Posterior cingulate gyrus (tissue), 11 donors: ENCODE results near the gene SPN.
"Not testable (repeated sequence)": the region's sequence is repeated elsewhere in the genome, so short reads cannot be mapped to it uniquely, and the experiment has no call there.

Source experiments
- DNase-seq, 10 donors: peaks; one replicate each; pipeline versions ENCODE4 v3.0.0 to v3.0.0-alpha.2; 2020 to 2021; ENCODE audit warnings: mixed read lengths in 3 of 10
- intact Hi-C: fragments of 100-400 bp; cut with DNase I; formaldehyde crosslinking; loops from one replicate; pipeline ENCODE4 v1.15.1; 2023

Gene SPN

DNA sequence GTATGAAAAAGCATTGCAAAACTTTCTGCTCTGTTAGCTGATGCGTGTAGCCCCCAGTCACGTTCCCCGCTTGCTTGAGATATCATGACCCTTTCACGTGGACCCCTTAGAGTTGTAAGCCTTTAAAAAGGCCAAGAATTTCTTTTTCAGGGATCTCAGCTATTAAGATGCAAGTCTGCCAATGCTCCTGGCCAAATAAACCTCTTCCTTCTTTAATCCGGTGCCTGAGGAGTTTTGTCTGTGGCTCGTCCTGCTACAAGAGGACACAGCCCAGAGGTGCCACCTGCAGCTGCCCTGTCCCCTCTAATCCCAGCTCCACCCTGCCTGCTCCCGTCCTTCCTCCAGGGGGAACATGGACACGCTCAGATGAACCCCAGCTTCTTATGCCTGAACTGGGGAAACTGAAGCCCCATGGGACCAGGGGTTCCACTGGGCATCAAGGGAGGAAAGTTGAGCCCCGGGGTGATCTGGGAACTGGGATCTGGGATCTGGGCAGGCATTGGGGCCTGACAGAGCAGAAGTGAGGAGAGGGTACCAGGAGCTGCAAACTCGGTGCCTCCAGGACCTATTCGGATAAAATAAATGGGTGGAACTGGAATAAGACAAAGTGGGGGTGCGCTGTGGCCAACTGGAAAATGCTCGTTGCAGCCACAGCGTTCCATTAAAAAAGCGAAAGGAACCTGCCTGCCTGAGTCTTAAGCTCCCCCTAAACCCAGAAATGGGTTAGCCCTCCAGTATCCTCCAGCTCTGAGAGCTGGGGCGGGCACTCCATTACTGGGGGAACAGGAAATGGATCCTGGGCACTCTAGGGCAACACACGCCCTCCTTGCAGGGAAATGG lies 35.7 kb downstream of the SPN start:
- DNase-seq: peak in 2 of 10 donors; percentile 29 to 67
- intact Hi-C loops: no loop called here

- peak in 2 of 10 donors; percentile 27 to 43 for DNase-seq
- intact Hi-C loops: no loop called here
These were observed 36.5 kb downstream of the SPN start for GRCh38 chr16:29699324-29700219.

DNA sequence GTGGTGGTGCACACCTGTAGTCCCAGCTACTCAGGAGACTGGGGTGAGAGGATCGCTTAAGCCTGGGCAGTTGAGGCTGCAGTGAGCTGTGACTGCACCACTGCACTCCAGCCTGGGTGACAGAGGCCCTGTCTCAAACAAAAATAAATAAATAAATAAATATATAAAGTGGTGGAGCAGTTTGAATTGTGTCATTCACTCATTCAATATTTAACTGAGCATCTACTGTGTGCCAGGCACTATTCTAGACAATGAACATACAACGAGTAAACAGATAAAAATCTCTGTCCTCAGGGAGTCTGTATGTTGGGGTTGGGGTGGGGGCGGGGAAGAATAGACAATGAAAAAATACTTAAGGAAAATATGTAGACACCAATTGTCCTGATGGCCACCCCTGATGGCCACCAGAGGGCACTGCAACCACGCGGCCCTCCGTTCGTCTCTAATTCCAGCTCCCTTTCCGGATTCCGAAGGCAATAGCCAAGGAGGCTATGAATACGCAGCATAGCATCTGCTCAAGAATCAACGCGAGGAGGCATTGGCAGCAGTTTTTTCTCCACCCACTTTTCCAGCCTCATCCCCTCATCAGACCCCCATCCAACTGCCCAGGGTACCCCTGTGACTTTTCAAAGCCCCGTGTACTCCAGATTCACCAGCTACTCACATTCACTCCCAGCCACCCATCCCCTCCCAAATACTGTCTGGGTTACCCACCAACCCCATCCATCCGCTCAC lies 37.4 kb downstream of the SPN start:
- peak; percentile 47 to 95 (median 66) for DNase-seq
- intact Hi-C loops: no loop called here

DNA sequence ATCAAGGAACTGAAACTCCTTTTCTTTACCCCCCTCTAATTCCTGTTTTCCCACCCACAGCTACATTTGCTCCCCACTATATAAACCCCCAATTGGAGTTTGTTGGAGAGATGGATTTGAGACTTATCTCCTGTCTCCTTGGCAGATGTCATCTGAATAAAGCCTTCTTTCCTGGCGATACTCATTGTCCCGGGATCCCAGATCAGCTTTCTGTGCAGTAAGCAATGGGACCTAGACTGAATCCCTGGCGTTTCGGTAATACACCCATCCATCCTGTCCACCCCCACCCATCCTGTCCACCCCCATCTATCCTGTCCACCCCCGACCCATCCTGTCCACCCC lies 38.1 kb downstream of the SPN start:
- DNase-seq: no peak
- intact Hi-C loops: no loop called here

DNA sequence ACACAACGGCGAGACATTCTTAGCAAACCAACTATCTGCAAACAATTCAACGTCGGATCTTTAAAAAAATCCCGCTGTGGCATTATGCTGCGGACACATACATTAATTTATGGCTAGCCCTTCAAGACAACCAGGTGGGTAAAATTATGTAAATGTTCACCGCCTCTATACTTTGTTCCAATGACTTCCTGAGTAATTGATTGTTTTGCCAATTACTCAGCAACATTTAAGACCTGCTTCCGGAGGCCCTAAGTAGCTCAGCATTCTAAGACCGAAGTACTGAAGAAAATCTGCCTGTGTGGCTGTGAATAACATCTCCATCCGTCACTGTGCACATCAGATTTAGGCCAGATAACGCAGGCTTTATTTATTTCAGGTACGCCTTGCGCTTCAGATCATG lies 39.2 kb downstream of the SPN start:
- DNase-seq: no peak
- intact Hi-C loops: no loop called here

- intact Hi-C loops: no loop called here
- DNase-seq: no peak
These were observed 42.0 kb downstream of the SPN start for GRCh38 chr16:29705030-29705429.

DNA sequence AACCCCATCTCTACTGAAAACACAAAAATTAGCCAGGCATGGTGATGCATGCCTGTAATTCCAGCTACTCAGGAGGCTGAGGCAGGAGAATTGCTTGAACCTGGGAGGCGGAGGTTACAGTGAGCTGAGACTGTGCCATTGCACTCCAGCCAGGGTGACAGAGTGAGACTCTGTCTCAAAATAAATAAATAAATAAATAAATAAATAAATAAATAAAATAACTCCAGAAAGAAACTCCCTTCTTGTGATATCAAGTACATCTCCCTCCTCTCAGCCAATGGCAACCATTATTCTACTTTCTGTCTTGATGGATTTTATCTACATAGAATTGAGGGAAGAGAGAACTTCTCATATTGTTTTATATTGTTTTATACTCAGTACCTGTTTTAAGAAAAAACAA lies 44.1 kb downstream of the SPN start:
- intact Hi-C loops, DNase-seq: not testable (repeated sequence)

DNA sequence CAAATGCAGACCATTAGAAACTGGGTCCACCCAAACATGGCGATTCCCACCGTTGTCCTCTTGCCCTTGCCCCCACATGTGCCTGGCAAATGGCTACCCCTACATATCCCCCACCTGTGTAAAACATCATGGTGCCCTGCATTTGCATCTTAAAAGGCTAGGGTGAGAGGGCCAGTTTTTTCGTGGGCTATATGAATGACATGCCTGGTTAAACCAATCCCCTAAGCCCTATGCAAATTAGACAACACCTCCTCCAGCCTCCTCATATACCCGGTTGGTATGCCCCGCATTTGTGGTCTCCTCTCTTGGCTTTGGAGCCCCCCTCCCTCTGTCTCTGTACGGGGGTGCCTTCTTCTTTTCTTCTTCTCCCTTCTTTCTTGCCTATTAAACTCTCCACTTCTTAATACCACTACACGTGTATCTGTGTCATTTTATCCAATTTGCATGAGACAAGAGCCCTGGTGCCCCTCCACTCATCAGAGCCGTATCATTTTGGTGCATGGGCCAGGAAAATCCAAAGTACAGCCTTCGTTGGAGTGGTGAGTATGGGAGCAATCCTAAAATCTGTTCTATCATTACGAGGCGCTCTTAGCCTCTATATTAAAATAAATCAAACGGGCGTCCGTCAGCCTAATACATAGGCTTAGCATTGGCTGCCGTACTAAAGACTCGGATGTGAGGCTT lies 46.0 kb downstream of the SPN start:
- intact Hi-C loops: no loop called here
- DNase-seq: peak in 1 of 10 donors; percentile 30

DNA sequence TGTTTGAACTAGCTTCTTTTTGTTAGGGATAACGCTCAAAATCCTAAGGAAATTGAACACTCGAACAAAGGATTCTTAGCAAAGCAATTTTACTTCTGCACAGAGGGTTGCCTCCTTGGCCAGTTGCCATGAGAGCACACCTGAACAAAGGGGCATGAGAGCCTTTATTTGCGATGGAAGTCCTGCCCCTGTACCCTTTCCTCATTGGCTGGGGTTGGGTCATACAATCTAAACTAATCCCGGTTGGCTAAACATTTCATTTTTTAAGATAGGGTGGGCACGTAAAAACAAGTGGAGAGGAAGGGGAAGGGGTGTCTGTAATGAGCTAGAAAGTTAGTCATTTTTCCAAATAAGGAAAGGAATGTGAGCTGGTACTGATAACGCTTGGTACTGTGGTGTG lies 46.6 kb downstream of the SPN start:
- intact Hi-C loops, DNase-seq: not testable (repeated sequence)

DNA sequence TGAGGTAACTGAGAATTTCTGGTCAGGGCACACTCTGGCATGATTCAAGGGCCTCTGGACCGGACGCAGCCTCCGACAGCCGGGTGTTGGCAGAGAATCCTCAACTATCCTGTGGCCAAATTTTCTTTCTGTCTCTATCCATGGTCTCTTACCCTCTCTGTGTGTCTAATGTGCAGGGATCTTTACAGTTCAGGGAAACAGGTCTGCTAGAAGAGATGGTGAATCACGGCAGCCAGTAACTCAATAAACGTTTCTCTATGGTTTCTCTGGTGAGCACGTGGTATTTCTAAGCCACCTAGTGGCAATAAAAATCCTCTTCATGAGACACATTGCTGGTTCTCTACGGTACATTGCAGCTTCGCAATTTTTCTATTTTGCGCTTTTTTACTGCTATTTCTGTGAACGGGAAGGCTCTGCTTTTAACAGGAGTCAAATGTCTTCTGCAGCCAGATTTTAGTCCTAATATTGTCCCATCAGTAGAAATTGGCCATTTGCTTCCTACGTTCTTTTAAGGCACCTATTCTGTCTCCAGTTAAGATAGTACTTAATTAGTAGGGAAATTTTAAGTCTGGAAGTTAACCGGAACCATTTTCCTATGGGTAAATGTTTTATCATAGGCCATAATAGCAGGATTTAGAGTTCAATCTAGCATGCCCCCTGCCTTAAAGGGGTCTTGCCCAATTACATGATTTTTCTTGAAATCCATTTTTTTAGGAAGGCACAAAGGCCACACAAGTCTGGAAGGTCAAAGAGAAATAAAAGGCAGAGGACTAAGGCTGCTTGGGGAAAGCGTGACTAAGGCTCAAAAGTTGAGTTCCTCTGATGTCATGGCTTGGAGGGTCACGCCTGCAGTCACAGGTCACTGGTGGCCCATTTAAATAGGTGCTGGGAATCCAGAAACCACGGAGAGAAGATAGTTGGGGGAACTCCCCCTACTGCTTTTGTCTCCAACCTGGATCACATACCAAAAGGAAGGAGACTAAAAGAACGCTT lies 47.5 kb downstream of the SPN start:
- peak in 5 of 10 donors; percentile 12 to 67 (median 38) for DNase-seq
- intact Hi-C loops: no loop called here

DNA sequence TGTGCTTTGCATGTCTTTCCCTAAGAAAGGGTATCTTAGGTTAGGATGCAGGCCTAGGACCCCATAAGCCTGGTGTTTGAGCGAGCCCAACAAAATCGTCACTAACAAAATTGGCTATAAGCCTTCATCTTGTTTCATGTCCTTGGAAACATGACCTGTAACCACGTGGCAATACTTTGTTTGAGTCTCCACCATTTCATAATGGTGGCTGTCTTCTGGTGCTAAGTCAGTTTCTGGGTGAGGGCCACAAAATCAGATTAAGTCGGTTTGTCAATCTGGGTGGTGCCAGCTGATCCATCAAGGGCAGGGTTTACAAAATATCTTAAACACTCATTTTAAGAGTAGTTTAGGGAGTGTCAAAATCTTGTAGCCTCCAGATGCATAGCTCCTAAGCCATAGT lies 49.8 kb downstream of the SPN start:
- DNase-seq: peak in 1 of 10 donors; percentile 18
- intact Hi-C loops: no loop called here

DNA sequence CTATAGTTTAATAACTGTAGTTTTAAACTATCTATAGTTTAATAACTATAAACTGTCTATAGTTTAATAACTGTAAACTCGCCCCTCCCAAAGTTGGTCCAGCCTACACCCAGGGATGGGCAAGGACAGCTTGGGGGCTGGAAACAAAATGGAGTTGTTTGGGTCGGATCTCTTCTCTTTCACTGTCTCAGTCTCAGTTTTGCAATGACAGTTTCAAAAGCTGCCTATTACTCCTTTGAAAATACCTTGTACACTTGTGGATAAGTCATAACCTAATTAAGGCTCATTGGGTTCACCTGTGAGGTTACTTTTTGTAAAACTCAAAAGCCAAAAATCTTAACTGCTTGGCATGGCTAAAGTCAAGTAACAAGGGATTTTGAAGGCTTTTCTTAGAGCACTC lies 51.3 kb downstream of the SPN start:
- intact Hi-C loops: no loop called here

DNA sequence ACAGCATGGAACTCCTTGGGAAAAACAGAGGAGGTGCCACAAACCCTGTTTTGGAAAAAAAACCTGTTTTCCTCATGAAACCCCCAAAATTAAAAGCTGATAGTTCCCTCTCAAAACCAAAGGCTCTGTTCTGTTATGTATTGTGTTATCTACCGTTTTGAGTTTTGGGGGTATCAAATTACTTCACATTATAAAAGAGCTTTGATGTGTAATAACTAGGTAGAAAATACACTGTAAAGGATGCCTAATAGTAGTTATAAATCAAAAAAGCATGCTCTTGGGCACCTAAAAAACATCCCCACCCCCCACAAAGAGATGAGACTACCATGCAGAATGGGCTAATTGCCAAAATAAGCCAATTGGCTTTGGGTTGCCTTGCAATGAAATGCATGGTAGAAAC lies 51.9 kb downstream of the SPN start:
- intact Hi-C loops: no loop called here
- DNase-seq: no peak

More for the DNA sequence above, 51.3 kb downstream of the SPN start:
- DNase-seq: peak in 1 of 10 donors; percentile 14

GRCh38 chr16:29717113-29717512 lies 54.1 kb downstream of the SPN start:
- peak in 2 of 10 donors; percentile 27 to 60 for DNase-seq
- intact Hi-C loops: no loop called here

- intact Hi-C loops: no loop called here
These were observed 56.0 kb downstream of the SPN start for GRCh38 chr16:29719063-29719462.

More at GRCh38 chr16:29719063-29719462, 56.0 kb downstream of the SPN start:
- peak in 1 of 10 donors; percentile 32 for DNase-seq
